ENCODE measurements around the gene CHST12.
A peak's percentile ranks its signal among the peaks of the same experiment; 100 is the strongest.

Gene CHST12

DNA sequence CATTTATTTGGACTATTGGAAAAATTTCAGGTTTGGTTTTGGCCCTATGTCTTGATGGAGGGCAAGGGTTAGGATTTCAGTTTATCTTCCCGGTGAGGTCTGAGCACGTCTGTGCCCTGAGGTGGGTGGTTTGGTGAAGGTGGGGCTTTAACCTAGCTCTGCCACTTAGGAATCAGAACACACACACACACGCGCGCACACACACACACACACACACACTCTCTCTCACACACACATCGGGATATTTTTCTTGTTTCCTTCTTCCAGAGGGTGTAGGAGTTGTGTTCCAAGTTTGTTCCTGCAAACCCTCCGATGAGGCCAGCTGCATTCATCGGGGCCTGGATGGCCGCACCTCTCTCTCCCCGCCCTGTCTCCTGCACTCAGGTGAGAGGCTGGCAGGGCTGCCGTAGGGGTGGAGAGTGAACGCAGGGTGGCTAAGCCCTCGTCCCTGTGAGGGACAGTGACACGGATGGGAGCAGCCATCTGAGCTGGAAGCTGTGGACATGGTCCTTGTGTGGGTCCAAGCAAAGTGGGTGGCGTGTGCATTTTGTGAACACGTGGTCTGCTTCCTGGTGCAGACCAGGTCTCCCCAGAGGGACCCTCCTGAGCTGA is 34.2 kb downstream of the CHST12 start:
- no peak overlapping the region for H3K4me3 ChIP-seq (ENCODE audit: low read depth, low read length)
- DNase-seq (ENCODE audit: low read depth), result no peak
- TF ChIP-seq, protein P1, sequence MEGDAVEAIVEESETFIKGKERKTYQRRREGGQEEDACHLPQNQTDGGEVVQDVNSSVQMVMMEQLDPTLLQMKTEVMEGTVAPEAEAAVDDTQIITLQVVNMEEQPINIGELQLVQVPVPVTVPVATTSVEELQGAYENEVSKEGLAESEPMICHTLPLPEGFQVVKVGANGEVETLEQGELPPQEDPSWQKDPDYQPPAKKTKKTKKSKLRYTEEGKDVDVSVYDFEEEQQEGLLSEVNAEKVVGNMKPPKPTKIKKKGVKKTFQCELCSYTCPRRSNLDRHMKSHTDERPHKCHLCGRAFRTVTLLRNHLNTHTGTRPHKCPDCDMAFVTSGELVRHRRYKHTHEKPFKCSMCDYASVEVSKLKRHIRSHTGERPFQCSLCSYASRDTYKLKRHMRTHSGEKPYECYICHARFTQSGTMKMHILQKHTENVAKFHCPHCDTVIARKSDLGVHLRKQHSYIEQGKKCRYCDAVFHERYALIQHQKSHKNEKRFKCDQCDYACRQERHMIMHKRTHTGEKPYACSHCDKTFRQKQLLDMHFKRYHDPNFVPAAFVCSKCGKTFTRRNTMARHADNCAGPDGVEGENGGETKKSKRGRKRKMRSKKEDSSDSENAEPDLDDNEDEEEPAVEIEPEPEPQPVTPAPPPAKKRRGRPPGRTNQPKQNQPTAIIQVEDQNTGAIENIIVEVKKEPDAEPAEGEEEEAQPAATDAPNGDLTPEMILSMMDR (IDR thresholded peaks at IDR 0.05; ENCODE audit: control insufficient read depth, extremely low read depth, insufficient read depth), result no peak

DNA sequence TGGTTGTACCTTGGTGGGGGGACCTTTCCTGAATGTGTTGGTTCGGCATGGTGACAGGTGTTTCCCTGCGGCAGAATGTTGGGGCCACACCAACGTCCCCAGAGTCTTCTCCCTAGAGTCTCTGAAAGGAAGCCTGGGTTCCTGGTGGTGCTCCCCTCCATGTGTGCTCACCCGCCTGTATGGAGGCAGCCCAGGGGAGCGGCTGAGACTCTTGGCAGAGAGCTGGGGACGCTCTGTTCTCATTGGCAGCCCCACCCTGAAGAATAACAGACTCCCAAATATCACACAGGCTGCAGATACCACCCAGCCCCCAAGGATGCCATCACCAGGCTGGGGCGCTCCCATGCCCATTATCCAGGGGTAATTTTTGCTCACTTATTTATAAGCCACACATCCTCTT is 34.8 kb downstream of the CHST12 start:
- TF ChIP-seq, protein P1 (IDR thresholded peaks at IDR 0.05; ENCODE audit: control insufficient read depth, extremely low read depth, insufficient read depth), result no peak
- H3K4me3 ChIP-seq (ENCODE audit: low read depth, low read length), result no peak overlapping the region
- DNase-seq (ENCODE audit: low read depth), result no peak

DNA sequence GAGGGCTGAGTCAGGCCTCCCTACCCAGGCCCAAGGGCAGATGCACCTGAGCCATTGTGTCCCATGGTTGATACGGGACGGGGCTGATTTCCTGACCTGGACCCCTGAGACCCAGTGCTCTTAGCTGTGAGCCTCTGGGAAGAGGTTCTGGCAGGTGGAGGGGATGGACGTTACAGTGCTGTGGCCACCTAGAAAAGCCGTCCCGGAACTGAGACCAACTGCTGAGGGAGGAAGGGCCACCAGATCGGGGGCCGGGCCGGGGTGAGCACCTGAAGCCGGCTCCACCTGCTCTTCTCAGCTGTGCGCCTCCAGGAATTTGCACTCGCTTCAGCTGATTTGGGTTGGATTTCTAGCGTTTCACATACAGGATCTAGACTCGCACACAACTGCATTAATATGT is 35.4 kb downstream of the CHST12 start:
- TF ChIP-seq, protein P1 (IDR thresholded peaks at IDR 0.05; ENCODE audit: control insufficient read depth, extremely low read depth, insufficient read depth), result no peak
- H3K4me3 ChIP-seq (ENCODE audit: low read depth, low read length), result no peak overlapping the region
- DNase-seq (ENCODE audit: low read depth), result no peak

DNA sequence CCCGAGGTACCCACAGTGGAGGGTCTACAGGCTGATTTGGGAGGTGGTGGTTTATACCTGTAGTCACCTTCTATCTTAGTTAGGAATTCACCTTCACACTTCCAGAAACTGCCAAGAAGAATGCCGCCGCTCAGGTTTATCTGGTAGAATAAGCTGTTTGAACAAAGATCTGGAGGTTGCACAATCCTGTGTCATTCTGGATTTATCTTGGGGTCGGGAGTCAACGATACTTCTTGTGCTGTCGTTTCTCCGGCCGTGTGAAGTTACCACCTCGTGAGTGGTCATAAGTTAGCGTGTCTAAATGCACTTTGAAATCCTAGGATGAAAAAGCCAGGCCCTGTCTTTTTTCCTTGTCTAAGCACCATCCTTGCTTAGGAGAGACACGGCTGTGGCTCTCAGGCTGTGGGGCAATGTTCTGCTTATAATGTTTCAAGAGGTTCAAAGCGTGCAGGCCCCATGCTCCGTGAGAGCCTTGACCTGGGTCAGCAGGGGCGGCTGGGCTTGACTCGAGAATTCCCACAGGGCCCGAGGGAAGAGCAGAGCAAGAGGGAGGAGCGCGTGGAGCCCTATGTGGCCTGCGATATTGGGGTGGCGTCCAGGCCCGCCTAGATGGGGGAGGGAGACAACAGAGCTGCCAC is 37.3 kb downstream of the CHST12 start:
- TF ChIP-seq, protein P1 (IDR thresholded peaks at IDR 0.05; ENCODE audit: control insufficient read depth, extremely low read depth, insufficient read depth), result 0 out of 2 replicates have a peak, but pooled peaks have one; percentile 0
- H3K4me3 ChIP-seq (ENCODE audit: low read depth, low read length), result no peak overlapping the region
- peak; percentile 48 for DNase-seq (ENCODE audit: low read depth)

DNA sequence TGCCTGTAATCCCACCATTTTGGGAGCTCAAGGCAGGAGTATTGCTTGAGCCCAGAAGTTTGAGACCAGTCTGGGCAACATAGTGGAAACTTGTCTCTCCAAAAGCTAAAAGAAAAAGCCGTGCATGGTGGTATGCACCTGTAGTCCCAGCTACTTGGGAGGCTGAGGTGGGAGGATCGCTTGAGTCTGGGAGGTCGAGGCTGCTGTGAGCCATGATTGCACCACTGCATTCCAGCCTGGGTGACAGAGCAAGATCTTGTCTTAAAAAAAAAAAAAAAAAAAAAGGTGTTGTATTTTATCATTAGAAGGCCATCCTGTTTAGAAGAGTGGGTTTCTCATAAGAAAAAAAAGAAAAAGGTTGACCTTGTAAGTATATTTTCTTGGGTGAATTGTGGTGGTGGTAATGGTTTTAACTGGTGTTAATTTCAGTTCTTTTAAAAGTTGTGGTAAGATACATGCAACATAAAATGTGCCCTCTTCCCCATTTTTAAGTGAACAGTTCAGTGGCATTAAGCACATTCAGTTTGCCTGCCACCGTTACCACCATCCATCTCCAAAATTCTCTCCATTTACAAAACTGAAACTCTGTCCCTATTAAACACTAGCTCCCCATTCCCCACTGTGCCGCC is 38.1 kb downstream of the CHST12 start:
- TF ChIP-seq, protein P1 (IDR thresholded peaks at IDR 0.05; ENCODE audit: control insufficient read depth, extremely low read depth, insufficient read depth), result no peak
- H3K4me3 ChIP-seq (ENCODE audit: low read depth, low read length), result no peak overlapping the region
- no peak for DNase-seq (ENCODE audit: low read depth)

DNA sequence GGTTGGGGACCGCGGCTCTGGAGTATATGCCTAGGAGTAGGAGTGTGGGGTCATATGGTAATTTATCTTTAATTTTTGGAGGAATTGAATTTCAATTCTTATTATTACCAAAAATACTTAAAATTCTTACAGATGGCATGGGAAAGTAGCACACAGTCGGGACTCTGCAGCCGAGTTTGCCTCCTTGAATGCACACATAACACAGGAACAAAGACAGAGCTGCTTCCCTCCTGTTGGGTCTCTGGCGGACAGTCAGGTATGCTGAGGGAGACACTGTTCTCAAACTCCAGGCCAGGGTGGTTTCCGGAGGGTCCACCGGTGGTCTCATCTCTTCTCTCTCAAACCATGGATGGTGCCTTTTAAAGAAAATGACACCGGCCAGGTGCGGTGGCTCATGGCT is 40.1 kb downstream of the CHST12 start:
- TF ChIP-seq, protein P1 (IDR thresholded peaks at IDR 0.05; ENCODE audit: control insufficient read depth, extremely low read depth, insufficient read depth), result no peak
- no peak overlapping the region for H3K4me3 ChIP-seq (ENCODE audit: low read depth, low read length)
- no peak for DNase-seq (ENCODE audit: low read depth)

Data from LNCaP clone FGC (cell line).